ENCODE results near the gene DNAH14.

DNAH14 gene

DNA sequence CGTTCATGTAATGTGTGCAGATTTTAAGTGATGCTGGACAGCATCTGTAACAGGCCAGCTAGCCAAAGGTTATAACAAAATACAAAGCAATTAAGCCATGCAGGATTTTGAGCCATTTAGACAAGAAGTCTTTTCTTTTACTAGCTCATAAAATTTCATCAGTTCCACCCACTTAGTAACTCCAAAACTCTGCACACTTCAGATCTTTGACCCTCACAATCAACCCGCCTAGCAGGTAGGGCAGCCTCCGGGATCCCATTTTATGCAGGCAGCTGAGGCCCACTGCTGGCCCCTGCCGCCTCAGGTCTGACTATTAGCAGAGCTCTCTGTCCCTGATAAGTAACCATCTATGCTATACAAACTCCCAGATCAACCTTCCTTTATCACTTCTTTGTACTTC lies 489.1 kb downstream of the DNAH14 start:
- TF ChIP-seq, protein P1, sequence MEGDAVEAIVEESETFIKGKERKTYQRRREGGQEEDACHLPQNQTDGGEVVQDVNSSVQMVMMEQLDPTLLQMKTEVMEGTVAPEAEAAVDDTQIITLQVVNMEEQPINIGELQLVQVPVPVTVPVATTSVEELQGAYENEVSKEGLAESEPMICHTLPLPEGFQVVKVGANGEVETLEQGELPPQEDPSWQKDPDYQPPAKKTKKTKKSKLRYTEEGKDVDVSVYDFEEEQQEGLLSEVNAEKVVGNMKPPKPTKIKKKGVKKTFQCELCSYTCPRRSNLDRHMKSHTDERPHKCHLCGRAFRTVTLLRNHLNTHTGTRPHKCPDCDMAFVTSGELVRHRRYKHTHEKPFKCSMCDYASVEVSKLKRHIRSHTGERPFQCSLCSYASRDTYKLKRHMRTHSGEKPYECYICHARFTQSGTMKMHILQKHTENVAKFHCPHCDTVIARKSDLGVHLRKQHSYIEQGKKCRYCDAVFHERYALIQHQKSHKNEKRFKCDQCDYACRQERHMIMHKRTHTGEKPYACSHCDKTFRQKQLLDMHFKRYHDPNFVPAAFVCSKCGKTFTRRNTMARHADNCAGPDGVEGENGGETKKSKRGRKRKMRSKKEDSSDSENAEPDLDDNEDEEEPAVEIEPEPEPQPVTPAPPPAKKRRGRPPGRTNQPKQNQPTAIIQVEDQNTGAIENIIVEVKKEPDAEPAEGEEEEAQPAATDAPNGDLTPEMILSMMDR (IDR thresholded peaks at IDR 0.05; ENCODE audit: control extremely low read depth, extremely low read depth, low read depth, missing control alignments), result no peak
- ChIA-PET POLR2A (no interaction called here), CTCF (interaction anchor here (0.6 to 1.6 kb wide), 4 partner anchors 13 to 26 kb away, joined by 3 to 8 read pairs (median 4); no protein-coding TSS in a partner anchor)
- no peak for DNase-seq (ENCODE audit: extremely low spot score)

DNA sequence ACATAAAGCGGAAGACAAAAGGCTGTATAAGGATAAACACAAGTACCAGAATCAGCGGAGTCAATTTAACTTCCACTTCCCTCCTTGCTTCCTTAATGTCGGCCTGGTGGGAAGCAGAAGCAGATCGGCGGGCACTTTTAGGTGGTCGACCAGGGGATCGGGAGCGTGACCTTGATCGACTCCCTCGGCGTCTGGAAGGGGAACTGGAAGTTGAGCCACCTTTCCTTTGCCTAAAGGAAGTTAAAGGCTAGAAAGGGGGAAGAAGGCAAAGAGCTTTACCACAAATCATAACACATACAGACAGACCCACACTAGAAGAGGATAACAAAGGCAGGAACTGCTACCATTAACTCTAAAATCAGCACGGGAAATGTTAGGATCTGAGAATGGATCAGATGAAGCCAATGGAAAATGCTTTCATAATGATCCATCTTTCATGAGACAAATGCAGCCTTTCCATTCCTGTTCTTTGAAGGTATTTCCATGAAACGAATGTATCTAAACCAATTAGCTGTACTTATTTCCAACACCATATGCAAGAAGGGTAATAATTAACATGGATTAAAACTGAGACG lies 492.6 kb downstream of the DNAH14 start:
- no peak for DNase-seq (ENCODE audit: extremely low spot score)
- TF ChIP-seq, protein P1 (IDR thresholded peaks at IDR 0.05; ENCODE audit: control extremely low read depth, extremely low read depth, low read depth, missing control alignments), result no peak
- CTCF ChIA-PET, result interaction anchor here (0.6 kb wide), 1 partner anchor 12 kb away, joined by 3 read pairs; no protein-coding TSS in a partner anchor
- POLR2A ChIA-PET, result no interaction called here

DNA sequence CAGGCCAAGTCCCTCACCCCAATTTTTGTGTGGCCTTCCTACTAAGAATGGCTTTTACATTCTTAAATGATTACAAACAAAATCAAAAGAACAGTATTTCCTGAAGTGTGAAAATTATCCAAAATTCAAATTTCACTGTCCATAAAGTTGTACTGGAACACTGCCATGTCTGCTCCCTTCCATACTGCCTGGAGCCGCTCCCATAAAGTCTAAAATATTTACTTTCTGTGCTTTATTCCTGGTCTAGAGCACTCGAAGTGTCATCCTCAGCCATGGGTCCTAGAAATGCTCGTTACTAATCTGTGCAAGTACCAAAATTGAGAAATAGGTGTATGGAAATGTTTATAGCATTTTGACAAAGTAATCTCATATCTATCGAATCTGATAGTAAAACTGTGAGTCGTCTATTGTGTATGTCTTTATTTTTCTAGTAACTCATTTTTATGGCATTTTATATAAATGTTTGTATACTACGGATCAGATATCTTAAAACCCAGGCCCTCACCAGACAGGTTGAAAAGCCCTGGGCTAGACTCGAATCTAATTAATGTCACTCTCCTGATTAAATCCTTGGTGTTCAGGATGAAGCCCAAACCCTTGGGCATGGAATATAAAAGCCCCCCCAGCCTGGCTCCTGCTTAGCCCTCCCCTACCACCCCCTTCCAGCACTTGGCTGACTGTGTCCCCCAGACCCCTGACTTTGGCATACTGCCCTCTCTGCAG lies 493.5 kb downstream of the DNAH14 start:
- ChIA-PET CTCF (interaction anchor here (0.6 to 4.0 kb wide), 4 partner anchors 9 to 52 kb away, joined by 3 to 11 read pairs (median 4); no protein-coding TSS in a partner anchor), POLR2A (no interaction called here)
- DNase-seq (ENCODE audit: extremely low spot score), result no peak
- TF ChIP-seq, protein P1 (IDR thresholded peaks at IDR 0.05; ENCODE audit: control extremely low read depth, extremely low read depth, low read depth, missing control alignments), result no peak

DNA sequence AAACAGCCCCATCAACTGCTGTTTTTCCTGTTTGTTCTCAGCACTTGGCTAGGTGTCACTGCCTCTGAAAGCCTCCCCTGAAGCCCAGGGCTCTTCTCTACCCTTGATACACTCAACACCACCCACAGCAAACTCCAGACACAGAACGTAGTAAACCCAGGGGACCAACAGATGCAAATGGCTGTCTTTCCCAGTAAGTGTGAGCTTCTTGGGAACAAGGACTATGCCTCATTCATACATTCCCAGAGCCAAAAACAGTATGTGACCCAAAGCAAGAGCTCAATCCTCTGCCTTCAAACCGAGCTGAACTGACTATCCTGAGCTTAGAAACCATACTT lies 494.0 kb downstream of the DNAH14 start:
- DNase-seq (ENCODE audit: extremely low spot score), result no peak
- POLR2A ChIA-PET, result no interaction called here
- TF ChIP-seq, protein P1 (IDR thresholded peaks at IDR 0.05; ENCODE audit: control extremely low read depth, extremely low read depth, low read depth, missing control alignments), result no peak
- CTCF ChIA-PET, result interaction anchor here (1.1 to 4.0 kb wide), 3 partner anchors 10 to 52 kb away, joined by 4 to 11 read pairs (median 4); no protein-coding TSS in a partner anchor

DNA sequence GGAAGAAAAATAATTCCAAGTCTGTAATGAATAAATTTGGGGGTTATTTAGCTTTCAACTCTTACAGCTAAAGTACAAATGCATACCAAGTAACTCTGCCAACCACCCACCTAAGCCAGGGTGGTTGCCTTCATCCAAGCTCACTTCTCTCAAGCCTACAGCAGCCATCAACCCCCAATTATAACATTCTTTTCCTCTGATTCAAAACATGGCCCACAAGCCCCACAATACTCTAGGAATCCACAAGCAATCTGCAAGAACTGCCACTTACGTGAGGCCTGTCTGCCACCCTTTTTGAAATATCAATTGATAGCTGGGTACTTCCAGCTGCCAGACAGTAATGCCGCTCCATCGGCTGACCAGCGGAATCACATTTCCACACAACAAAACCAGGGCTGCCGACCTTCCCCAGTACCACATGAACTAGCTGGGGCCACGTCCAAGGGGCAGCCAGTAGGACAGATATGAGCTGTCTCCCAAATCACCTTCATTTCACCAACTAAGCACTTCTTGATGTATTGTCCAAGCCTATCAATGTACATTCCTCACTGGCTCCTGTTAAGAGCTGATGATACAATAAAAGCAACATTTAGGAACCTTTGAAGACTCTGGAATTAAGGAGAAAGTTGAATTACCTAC lies 495.2 kb downstream of the DNAH14 start:
- ChIA-PET POLR2A (interaction anchor here (0.6 kb wide), 1 partner anchor 499 kb away, joined by 4 read pairs; the partner anchor contains the start of gene PYCR2), CTCF (interaction anchor here (0.9 to 4.0 kb wide), 6 partner anchors 11 to 50 kb away, joined by 3 to 11 read pairs (median 6); no protein-coding TSS in a partner anchor)
- TF ChIP-seq, protein P1 (IDR thresholded peaks at IDR 0.05; ENCODE audit: control extremely low read depth, extremely low read depth, low read depth, missing control alignments), result no peak
- DNase-seq (ENCODE audit: extremely low spot score), result no peak

DNA sequence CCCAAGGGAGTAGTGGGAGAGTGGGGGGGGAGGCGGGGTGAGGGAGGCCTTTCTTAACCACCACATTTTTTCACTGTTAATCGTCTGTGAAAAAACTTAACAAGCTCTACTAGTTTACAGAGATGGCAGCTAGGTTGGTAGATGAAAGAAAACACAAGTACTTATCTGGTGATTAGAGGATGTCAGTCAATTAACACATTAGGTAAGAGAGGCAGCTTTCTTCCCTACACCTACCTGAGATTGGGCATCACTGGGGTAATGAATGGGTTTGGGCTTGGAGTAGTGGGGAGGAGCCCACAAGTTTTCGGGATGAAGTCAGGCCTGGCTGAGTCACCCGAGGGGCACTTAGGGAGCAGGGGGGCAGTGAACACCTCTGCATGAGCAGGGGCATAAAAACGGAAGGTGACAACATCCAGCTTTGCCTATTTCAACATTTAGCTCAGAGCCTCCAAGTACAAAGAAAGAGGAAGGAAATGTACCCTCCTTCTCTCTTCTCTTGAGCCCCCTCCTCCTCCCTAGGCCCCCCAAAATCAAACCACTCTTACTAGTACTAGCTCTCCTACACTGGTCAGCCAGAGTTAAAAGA lies 495.8 kb downstream of the DNAH14 start:
- ChIA-PET POLR2A (no interaction called here), CTCF (interaction anchor here (0.9 to 4.0 kb wide), 6 partner anchors 9 to 50 kb away, joined by 3 to 11 read pairs (median 6); no protein-coding TSS in a partner anchor)
- no peak for DNase-seq (ENCODE audit: extremely low spot score)
- TF ChIP-seq, protein P1 (IDR thresholded peaks at IDR 0.05; ENCODE audit: control extremely low read depth, extremely low read depth, low read depth, missing control alignments), result no peak

All from GM10248 (cell line).